ENCODE data around the gene TMEM150B. TPM values are rescaled to one million over a fixed set of nuclear protein-coding genes. Genes with fewer than 3 reads are reported as not detected.

The TMEM150B gene
- total RNA-seq, 1 experiment from 2014 or later, result not detected

- Histone ChIP-seq H3K4me3 (replicated peaks in 1 of 2; ENCODE audit: low read depth in 1 of 2, low read length in 2 of 2) (no peak overlapping the region), H3K79me2 (ENCODE audit: insufficient read depth, low read length) (no peaks in the 10 kb centered on the region), H3K27ac (ENCODE audit: low read depth, low read length) (no peak overlapping the region), H3K9me2 (ENCODE audit: insufficient read depth) (no peaks in the 10 kb centered on the region), H3K4me1 (ENCODE audit: control insufficient read depth in 1 of 2, insufficient read depth in 2 of 2, low read length in 2 of 2) (peaks cover 0 to 7% of the 10 kb centered on the region in 2 experiments; a peak in 1 of 4 replicates), H3K9me3 (ENCODE audit: control insufficient read depth in 1 of 2, insufficient read depth in 1 of 2, low read depth in 1 of 2, low read length in 2 of 2) (no peaks in the 10 kb centered on the region), H3K9ac (ENCODE audit: low read length) (no peak overlapping the region), H4K20me1 (ENCODE audit: insufficient read depth) (no peaks in the 10 kb centered on the region), H3K4me2 (ENCODE audit: low read length) (peak overlapping the region; percentile 52), H3K36me3 (ENCODE audit: control insufficient read depth in 1 of 2, insufficient read depth in 2 of 2, low read length in 2 of 2) (peaks cover 11% of the 10 kb centered on the region in 2 experiments; a peak in 2 of 4 replicates), H2AFZ (ENCODE audit: low read depth, low read length, poor library complexity, severe bottlenecking) (no peak overlapping the region), H3K27me3 (ENCODE audit: insufficient read depth, low read length) (no peaks in the 10 kb centered on the region)
- ChIA-PET RAD21 (ENCODE audit: low non-redundant PET in 1 of 2, low total read pairs in 2 of 2, uncharacterized antibody in 2 of 2, unreplicated experiment in 2 of 2) (interaction anchor here (0.6 kb wide), 2 partner anchors 60 to 134 kb away, joined by 4 to 7 read pairs; no protein-coding TSS in a partner anchor), CTCF (interaction anchor here (0.6 to 2.7 kb wide), 14 partner anchors 10 to 175 kb away, joined by 3 to 15 read pairs (median 6); partner anchors contain the start of genes BRSK1, HSPBP1, KMT5C and TMEM238), POLR2A (interaction anchor here (2.0 kb wide), 1 partner anchor 83 kb away, joined by 8 read pairs; the partner anchor contains the start of gene TMEM238)
- DNase-seq (ENCODE audit: low read depth, low spot score) (peak; percentile 54), ATAC-seq (peak; percentile 83)
- intact Hi-C loops (cut with micrococcal nuclease), result loop anchor here (5.0 kb wide), 1 partner anchor 81 kb away; the partner anchor contains the start of gene TMEM238
- no TSS peak for BruUV-seq (replicated peaks)
- TF ChIP-seq, protein P1, sequence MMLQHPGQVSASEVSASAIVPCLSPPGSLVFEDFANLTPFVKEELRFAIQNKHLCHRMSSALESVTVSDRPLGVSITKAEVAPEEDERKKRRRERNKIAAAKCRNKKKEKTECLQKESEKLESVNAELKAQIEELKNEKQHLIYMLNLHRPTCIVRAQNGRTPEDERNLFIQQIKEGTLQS (IDR thresholded peaks at IDR 0.05), result no peak
- TF ChIP-seq POLR2AphosphoS5 (IDR thresholded peaks at IDR 0.05; ENCODE audit: low read depth, low read length) (0 out of 2 replicates have a peak, but pooled peaks have one; percentile 22), YY1 (IDR thresholded peaks at IDR 0.05; ENCODE audit: extremely low read depth, insufficient replicate concordance, low read depth, low read length) (no peak), RAD21 (IDR thresholded peaks at IDR 0.05; ENCODE audit: low read depth) (peak; percentile 75), SP1 (IDR thresholded peaks at IDR 0.05; ENCODE audit: low read depth) (no peak)
- TF ChIP-seq, protein P2, sequence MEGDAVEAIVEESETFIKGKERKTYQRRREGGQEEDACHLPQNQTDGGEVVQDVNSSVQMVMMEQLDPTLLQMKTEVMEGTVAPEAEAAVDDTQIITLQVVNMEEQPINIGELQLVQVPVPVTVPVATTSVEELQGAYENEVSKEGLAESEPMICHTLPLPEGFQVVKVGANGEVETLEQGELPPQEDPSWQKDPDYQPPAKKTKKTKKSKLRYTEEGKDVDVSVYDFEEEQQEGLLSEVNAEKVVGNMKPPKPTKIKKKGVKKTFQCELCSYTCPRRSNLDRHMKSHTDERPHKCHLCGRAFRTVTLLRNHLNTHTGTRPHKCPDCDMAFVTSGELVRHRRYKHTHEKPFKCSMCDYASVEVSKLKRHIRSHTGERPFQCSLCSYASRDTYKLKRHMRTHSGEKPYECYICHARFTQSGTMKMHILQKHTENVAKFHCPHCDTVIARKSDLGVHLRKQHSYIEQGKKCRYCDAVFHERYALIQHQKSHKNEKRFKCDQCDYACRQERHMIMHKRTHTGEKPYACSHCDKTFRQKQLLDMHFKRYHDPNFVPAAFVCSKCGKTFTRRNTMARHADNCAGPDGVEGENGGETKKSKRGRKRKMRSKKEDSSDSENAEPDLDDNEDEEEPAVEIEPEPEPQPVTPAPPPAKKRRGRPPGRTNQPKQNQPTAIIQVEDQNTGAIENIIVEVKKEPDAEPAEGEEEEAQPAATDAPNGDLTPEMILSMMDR (IDR thresholded peaks at IDR 0.05 in 2 of 3, conservative IDR thresholded peaks at IDR 0.05 in 1 of 3; ENCODE audit: borderline replicate concordance in 1 of 3, insufficient read depth in 1 of 3, low read depth in 2 of 3, low read length in 2 of 3), result peak; percentile 54 to 92 (median 83); a peak in 5 of 6 replicates
- TF ChIP-seq, protein P3, sequence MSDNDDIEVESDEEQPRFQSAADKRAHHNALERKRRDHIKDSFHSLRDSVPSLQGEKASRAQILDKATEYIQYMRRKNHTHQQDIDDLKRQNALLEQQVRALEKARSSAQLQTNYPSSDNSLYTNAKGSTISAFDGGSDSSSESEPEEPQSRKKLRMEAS (IDR thresholded peaks at IDR 0.05), result no peak
Measured at GRCh38 chr19:55301459-55302317, 23.5 kb downstream of the TMEM150B start.

Measured in HCT116 (cell line).